GM21619 (cell line): ENCODE measurements around the gene S1PR2.
A peak's percentile ranks its signal among the peaks of the same experiment; 100 is the strongest.
"Not testable (repeated sequence)": the region's sequence is repeated elsewhere in the genome, so short reads cannot be mapped to it uniquely, and the experiment has no call there.

Experiments used
- ATAC-seq: cut with Tn5 transposase; IDR thresholded peaks from one replicate; pipeline ENCODE4 v1.9.1; 2021; ENCODE audit not compliant: unreplicated experiment

S1PR2 gene

GRCh38 chr19:10193790-10194499 is 37.2 kb downstream of the S1PR2 start:
- ATAC-seq: peak; percentile 18

GRCh38 chr19:10192922-10193321 is 38.2 kb downstream of the S1PR2 start:
- no peak for ATAC-seq

- no peak for ATAC-seq
These were observed 39.8 kb downstream of the S1PR2 start for GRCh38 chr19:10191347-10191746.

GRCh38 chr19:10190026-10190425 is 41.1 kb downstream of the S1PR2 start:
- no peak for ATAC-seq

GRCh38 chr19:10189616-10190015 is 41.5 kb downstream of the S1PR2 start:
- no peak for ATAC-seq

- no peak for ATAC-seq
These were observed 43.8 kb downstream of the S1PR2 start for GRCh38 chr19:10187315-10187714.

GRCh38 chr19:10184636-10185035 is 46.5 kb downstream of the S1PR2 start:
- no peak for ATAC-seq

GRCh38 chr19:10183926-10184325 is 47.2 kb downstream of the S1PR2 start:
- ATAC-seq: no peak

- ATAC-seq: no peak
These were observed 48.3 kb downstream of the S1PR2 start for GRCh38 chr19:10182847-10183246.

- no peak for ATAC-seq
These were observed 49.1 kb downstream of the S1PR2 start for GRCh38 chr19:10182076-10182475.

- no peak for ATAC-seq
These were observed 50.7 kb downstream of the S1PR2 start for GRCh38 chr19:10180459-10180858.

- not testable (repeated sequence) for ATAC-seq
These were observed 51.1 kb downstream of the S1PR2 start for GRCh38 chr19:10180024-10180423.

GRCh38 chr19:10173527-10173926 is 57.6 kb downstream of the S1PR2 start:
- no peak for ATAC-seq
